K562 (cell line): ENCODE results near the gene RCBTB1. TPM values are rescaled to one million over a fixed set of nuclear protein-coding genes. Genes with fewer than 3 reads are reported as not detected.
A peak's percentile ranks its signal among the peaks of the same experiment; 100 is the strongest.
"Not testable (repeated sequence)": the region's sequence is repeated elsewhere in the genome, so short reads cannot be mapped to it uniquely, and the experiment has no call there.

Source experiments
- ATAC-seq: fragments of 200-7000 bp; cut with Tn5 transposase; 3 replicates; pipeline ENCODE4 v1.9.1; 2020; ENCODE audit warnings: moderate library complexity
- BruUV-seq: library from RNA; stranded (reverse); fragments of 400-500 nt; replicated peaks from 2 replicates; lab custom pipeline; 2021; lab: Mats Ljungman, UMichigan
- CTCF ChIA-PET: fragments of 300-600 bp; formaldehyde crosslinking; extraction: SDS; loops from one replicate; lab custom pipeline; 2021; ENCODE audit warnings: low intra/inter-chr PET ratio; lab: Yijun Ruan, JAX
- POLR2A ChIA-PET: fragments of 300-600, 350-650 bp; sonication (Branson Sonifier 250); formaldehyde crosslinking; extraction: SDS; loops from one replicate; lab custom pipeline; 2021; ENCODE audit warnings: antibody characterized with exemption, inconsistent platforms; lab: Yijun Ruan, JAX
- DNase-seq, 4 experiments: peaks; one replicate each; pipeline versions ENCODE4 v3.0.0 to v3.0.0-alpha.2; 2011 to 2018; ENCODE audit warnings: low spot score in 3 of 4, mixed read lengths in 3 of 4; ENCODE audit errors: extremely low read depth in 1 of 4
- FAIRE-seq: peaks from 2 replicates; lab custom pipeline; 2011; peaks lifted over from hg19 to GRCh38; lab: Jason Lieb, UNC
- H2AFZ ChIP-seq: 2 replicates; pipeline ENCODE4 v1.6.0; 2011; ENCODE audit warnings: low read depth, low read length, control low read depth, inconsistent platforms
- H3K27ac ChIP-seq: fragments of 200-600 bp; 3 replicates; pipeline ENCODE4 v1.8.0; 2011; ENCODE audit warnings: low read depth, mild to moderate bottlenecking, control low read depth, inconsistent platforms, low read length, moderate library complexity, mixed read lengths; ENCODE audit errors: extremely low read depth
- H3K27me3 ChIP-seq, 2 experiments: fragments of 300-600 bp in 1 of 2; 2 replicates in 1 of 2; 3 replicates in 1 of 2; pipeline versions ENCODE4 v1.6.0 to v1.8.0; 2011; ENCODE audit warnings: inconsistent platforms in 2 of 2, low read length in 2 of 2, mild to moderate bottlenecking in 1 of 2, mixed read lengths in 1 of 2, moderate library complexity in 1 of 2; ENCODE audit not compliant: control insufficient read depth in 2 of 2, insufficient read depth in 2 of 2
- H3K36me3 ChIP-seq: fragments of 300-600 bp; 3 replicates; pipeline ENCODE4 v1.8.0; 2011; ENCODE audit warnings: mild to moderate bottlenecking, low read length, inconsistent platforms; ENCODE audit not compliant: control insufficient read depth, insufficient read depth
- H3K4me1 ChIP-seq, 2 experiments: fragments of 200-600 bp in 1 of 2; replicated peaks in 1 of 2; 2 replicates in 1 of 2; 3 replicates in 1 of 2; pipeline versions ENCODE4 v1.5.1 to v1.8.0; 2011; ENCODE audit warnings: inconsistent platforms in 2 of 2, low read length in 2 of 2, mild to moderate bottlenecking in 1 of 2, mixed read lengths in 1 of 2, moderate library complexity in 1 of 2; ENCODE audit not compliant: control insufficient read depth in 2 of 2, insufficient read depth in 2 of 2
- H3K4me2 ChIP-seq: 2 replicates; pipeline ENCODE4 v1.6.1; 2011; ENCODE audit warnings: low read length, control low read depth, inconsistent platforms, mixed read lengths; ENCODE audit not compliant: insufficient read depth
- H3K4me3 ChIP-seq: fragments of 200-600 bp; sonication (generic), shearing (Covaris generic); 2 replicates; pipeline ENCODE4 v1.5.1; 2016; ENCODE audit warnings: control low read depth, inconsistent platforms
- H3K79me2 ChIP-seq: fragments of 200-600 bp; 3 replicates; pipeline ENCODE4 v1.8.0; 2011; ENCODE audit warnings: low read length, inconsistent platforms; ENCODE audit not compliant: control insufficient read depth, insufficient read depth
- H3K9ac ChIP-seq, 2 experiments: 2 replicates each; pipeline versions ENCODE4 v1.6.0 to v1.6.1; 2011; ENCODE audit warnings: low read depth in 2 of 2, low read length in 2 of 2, control low read depth in 1 of 2, inconsistent platforms in 1 of 2, mild to moderate bottlenecking in 1 of 2, mixed read lengths in 1 of 2; ENCODE audit not compliant: insufficient read depth in 1 of 2
- H3K9me1 ChIP-seq: one replicate; pipeline ENCODE4 v1.6.0; 2011; ENCODE audit warnings: inconsistent platforms, mild to moderate bottlenecking, low read length, moderate library complexity; ENCODE audit not compliant: control insufficient read depth, insufficient read depth
- H3K9me3 ChIP-seq: replicated peaks from 2 replicates; pipeline ENCODE4 v1.5.1; 2011; ENCODE audit warnings: low read depth, low read length, inconsistent platforms; ENCODE audit not compliant: control insufficient read depth, insufficient read depth
- H4K20me1 ChIP-seq: replicated peaks from 2 replicates; pipeline ENCODE4 v1.6.1; 2011; ENCODE audit warnings: low read length, inconsistent platforms, mixed read lengths; ENCODE audit not compliant: control insufficient read depth, insufficient read depth
- PRDM10 ChIP-seq: fragments of 450-650 bp; IDR thresholded peaks from 2 replicates; pipeline ENCODE4 v1.6.1; 2018; ENCODE audit not compliant: partially characterized antibody
- WGBS: fragments of 100-300 bp; shearing (Covaris generic); methylation state at CpG from one replicate; pipeline ENCODE4 v1.1.6; 2016; ENCODE audit warnings: low coverage, mixed read lengths; ENCODE audit not compliant: insufficient coverage; ENCODE audit errors: missing lambda C conversion rate; 5-methylcytosine and 5-hydroxymethylcytosine counted together
- in situ Hi-C: fragments of 300-500 bp; cut with MboI; formaldehyde crosslinking; loops from 4 replicates; pipeline ENCODE4 v1.15.0; 2018; ENCODE audit warnings: inconsistent platforms, mixed read lengths
- intact Hi-C: fragments of 100-400 bp; cut with micrococcal nuclease; formaldehyde crosslinking; loops from 2 replicates; pipeline ENCODE4 v1.14.2; 2022
- polyA plus RNA-seq, 8 experiments: library from polyadenylated mRNA; depleted of rRNA in 4 of 8; stranded (reverse) in 5 of 8; unstranded in 3 of 8; fragments of >200 nt; fragmentation: Nextera tagmentation in 2 of 8; fragmentation: Illumina TruSeq in 1 of 8; extraction: Ambion mirVana in 2 of 8; extraction: Trizol in 1 of 8; gene quantifications; 2 replicates each; pipeline versions ENCODE4 v1.2.1 to v1.2.3, GENCODE V29; 2011 to 2014; ENCODE audit warnings: inconsistent platforms in 1 of 8, missing spikeins in 1 of 8
- total RNA-seq, 7 experiments: library from RNA; depleted of rRNA in 6 of 7; stranded (reverse); fragments of >200 nt in 6 of 7; fragmentation: Illumina TruSeq in 2 of 7; extraction: Trizol in 2 of 7; gene quantifications; 2 replicates each; pipeline versions ENCODE4 v1.2.1 to v1.2.3, GENCODE V29; 2011 to 2021; ENCODE audit warnings: low replicate concordance in 1 of 7

The RCBTB1 gene
- total and polyA plus RNA-seq, 9 of the 15 experiments (the other 6 are each of a cell fraction or from before 2014, with no cell fraction given), result 4.0 to 11.3 (median 8.4) TPM

- H3K36me3 ChIP-seq, H2AFZ ChIP-seq, DNase-seq, in situ Hi-C loops, H4K20me1 ChIP-seq, H3K79me2 ChIP-seq, H3K9me1 ChIP-seq, ATAC-seq, H3K4me3 ChIP-seq, intact Hi-C loops, H3K4me2 ChIP-seq, H3K27me3 ChIP-seq, CTCF ChIA-PET, BruUV-seq, H3K9ac ChIP-seq, FAIRE-seq, H3K9me3 ChIP-seq, H3K27ac ChIP-seq: not testable (repeated sequence)
- WGBS, result 89% methylated on average over 6 of the region's 11 CpGs
- POLR2A ChIA-PET, result interaction anchor here (0.6 to 1.2 kb wide), 2 partner anchors 29 to 249 kb away, joined by 3 read pairs; partner anchors contain the start of gene CDADC1
- peak; percentile 93 for TF ChIP-seq PRDM10
- peaks cover 6 to 12% of the 10 kb centered on the region in 2 experiments; a peak in 4 of 5 replicates for H3K4me1 ChIP-seq
Measured at GRCh38 chr13:49496837-49497236, 88.5 kb downstream of the RCBTB1 start.
